SK-N-SH (cell line): ENCODE measurements around the gene PISD.

Experiments used
- GABPA ChIP-seq: IDR thresholded peaks from 2 replicates; pipeline ENCODE4 v1.4.0; 2012; ENCODE audit warnings: low read depth, mild to moderate bottlenecking
- POLR2AphosphoS5 ChIP-seq: IDR thresholded peaks from 2 replicates; pipeline ENCODE4 v1.6.1; 2012; ENCODE audit warnings: low read depth, low read length
- TAF1 ChIP-seq: IDR thresholded peaks from 2 replicates; pipeline ENCODE4 v1.6.1; 2012; ENCODE audit warnings: low read depth, mild to moderate bottlenecking, low read length, moderate library complexity, borderline replicate concordance
- TF ChIP-seq, protein P1 (sequence below): fragments of 150-350 bp; IDR thresholded peaks from 2 replicates; pipeline ENCODE4 v1.6.1; 2017; ENCODE audit warnings: antibody characterized with exemption, low read length, low read depth, borderline replicate concordance
- TF ChIP-seq, protein P2 (sequence below): IDR thresholded peaks from 2 replicates; pipeline ENCODE4 v1.4.0; 2012; ENCODE audit warnings: low read depth

DNA sequence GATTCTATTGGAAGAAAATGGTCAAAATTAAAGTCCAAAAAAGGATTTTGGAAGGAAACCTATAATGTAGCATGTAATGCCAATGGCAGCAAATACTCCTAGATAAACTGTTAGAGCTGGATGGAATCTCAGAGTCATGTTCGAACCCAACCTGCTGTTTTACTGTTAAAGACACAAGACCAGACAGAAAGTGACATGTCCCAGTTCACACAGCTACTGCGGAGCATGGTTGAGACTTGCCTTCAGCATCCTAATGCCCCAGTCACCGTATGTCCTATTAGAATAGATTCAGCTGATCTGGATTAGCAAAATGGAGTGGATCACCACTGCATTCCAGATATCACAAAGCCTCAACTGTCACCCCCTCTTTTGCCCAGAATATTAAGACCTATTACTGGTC lies 14.9 kb downstream of the PISD start:
- TF ChIP-seq, protein P1, sequence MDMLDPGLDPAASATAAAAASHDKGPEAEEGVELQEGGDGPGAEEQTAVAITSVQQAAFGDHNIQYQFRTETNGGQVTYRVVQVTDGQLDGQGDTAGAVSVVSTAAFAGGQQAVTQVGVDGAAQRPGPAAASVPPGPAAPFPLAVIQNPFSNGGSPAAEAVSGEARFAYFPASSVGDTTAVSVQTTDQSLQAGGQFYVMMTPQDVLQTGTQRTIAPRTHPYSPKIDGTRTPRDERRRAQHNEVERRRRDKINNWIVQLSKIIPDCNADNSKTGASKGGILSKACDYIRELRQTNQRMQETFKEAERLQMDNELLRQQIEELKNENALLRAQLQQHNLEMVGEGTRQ, result no peak
- no peak for TF ChIP-seq POLR2AphosphoS5
- TF ChIP-seq TAF1, result no peak
- no peak for TF ChIP-seq GABPA
- TF ChIP-seq, protein P2, sequence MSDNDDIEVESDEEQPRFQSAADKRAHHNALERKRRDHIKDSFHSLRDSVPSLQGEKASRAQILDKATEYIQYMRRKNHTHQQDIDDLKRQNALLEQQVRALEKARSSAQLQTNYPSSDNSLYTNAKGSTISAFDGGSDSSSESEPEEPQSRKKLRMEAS, result no peak
